H1 (cell line): ENCODE results near the gene HNRNPH3. TPM values are rescaled to one million over a fixed set of nuclear protein-coding genes. Genes with fewer than 3 reads are reported as not detected.

Experiments used
- CTCF ChIA-PET: fragments of 300-600 bp; sonication (Branson Sonifier 250); formaldehyde crosslinking; loops from one replicate; lab custom pipeline; 2021; ENCODE audit not compliant: partially characterized antibody; lab: Charles Lee
- POLR2A ChIA-PET: fragments of 300-600 bp; sonication (Branson Sonifier 250); formaldehyde crosslinking; loops from one replicate; lab custom pipeline; 2021; ENCODE audit warnings: inconsistent platforms; ENCODE audit not compliant: partially characterized antibody; lab: Charles Lee
- DNase-seq, 2 experiments: peaks; one replicate each; pipeline versions ENCODE4 v3.0.0 to v3.0.0-alpha.2; 2010 to 2022; ENCODE audit warnings: low spot score in 2 of 2, low read depth in 1 of 2, mixed read lengths in 1 of 2
- FAIRE-seq: peaks from 2 replicates; lab custom pipeline; 2011; peaks lifted over from hg19 to GRCh38; lab: Jason Lieb, UNC
- H2AFZ ChIP-seq: 2 replicates; pipeline ENCODE4 v1.8.1; 2012; ENCODE audit warnings: low read length, inconsistent platforms
- H2AK5ac ChIP-seq: 2 replicates; pipeline ENCODE4 v1.6.1; 2013; ENCODE audit warnings: low read depth, low read length
- H2BK120ac ChIP-seq: replicated peaks from 2 replicates; pipeline ENCODE3; 2013; ENCODE audit warnings: low read depth, low read length, inconsistent platforms
- H2BK12ac ChIP-seq: 2 replicates; pipeline ENCODE4 v1.6.1; 2013; ENCODE audit warnings: low read depth, low read length
- H2BK15ac ChIP-seq: 2 replicates; pipeline ENCODE4 v1.6.1; 2013; ENCODE audit warnings: low read length
- H2BK20ac ChIP-seq: 2 replicates; pipeline ENCODE4 v1.6.1; 2013; ENCODE audit warnings: low read length
- H2BK5ac ChIP-seq: 2 replicates; pipeline ENCODE4 v1.6.1; 2013; ENCODE audit warnings: low read depth, low read length
- H3K14ac ChIP-seq: 2 replicates; pipeline ENCODE4 v1.6.1; 2013; ENCODE audit warnings: inconsistent platforms; ENCODE audit not compliant: insufficient read length
- H3K18ac ChIP-seq: 2 replicates; pipeline ENCODE4 v1.6.1; 2013; ENCODE audit warnings: low read length; ENCODE audit errors: extremely low read depth
- H3K23ac ChIP-seq: 2 replicates; pipeline ENCODE4 v1.6.1; 2013; ENCODE audit warnings: inconsistent platforms; ENCODE audit not compliant: insufficient read length
- H3K23me2 ChIP-seq: 2 replicates; pipeline ENCODE4 v1.6.1; 2013; ENCODE audit warnings: low read depth, low read length
- H3K27ac ChIP-seq: 2 replicates; pipeline ENCODE4 v1.6.1; 2011; ENCODE audit warnings: low read depth, low read length, inconsistent platforms
- H3K27me3 ChIP-seq, 4 experiments: replicated peaks in 1 of 4; 1 replicate in 1 of 4; 2 replicates in 3 of 4; pipeline versions ENCODE4 v1.6.1 to v1.8.1; 2011 to 2013; ENCODE audit warnings: low read length in 3 of 4, mild to moderate bottlenecking in 3 of 4, inconsistent platforms in 2 of 4, mixed read lengths in 2 of 4, moderate library complexity in 1 of 4; ENCODE audit not compliant: control insufficient read depth in 3 of 4, insufficient read depth in 3 of 4; ENCODE audit errors: extremely low read depth in 1 of 4
- H3K36me3 ChIP-seq, 4 experiments: 2 replicates each; pipeline versions ENCODE4 v1.6.1 to v1.8.1; 2011 to 2013; ENCODE audit warnings: mild to moderate bottlenecking in 4 of 4, low read length in 3 of 4, moderate library complexity in 2 of 4, control low read depth in 1 of 4, inconsistent platforms in 1 of 4; ENCODE audit not compliant: insufficient read depth in 4 of 4, control insufficient read depth in 2 of 4
- H3K4ac ChIP-seq: replicated peaks from 2 replicates; pipeline ENCODE3; 2013; ENCODE audit warnings: low read length, low read depth, mixed read lengths, inconsistent platforms; ENCODE audit not compliant: insufficient read length
- H3K4me1 ChIP-seq, 4 experiments: replicated peaks in 1 of 4; 1 replicate in 1 of 4; 2 replicates in 3 of 4; pipeline versions ENCODE4 v1.6.1 to v1.8.1; 2011 to 2013; ENCODE audit warnings: low read length in 3 of 4, inconsistent platforms in 2 of 4, mixed read lengths in 1 of 4; ENCODE audit not compliant: insufficient read depth in 4 of 4, control insufficient read depth in 3 of 4
- H3K4me2 ChIP-seq, 2 experiments: 2 replicates each; pipeline versions ENCODE4 v1.6.1 to v1.8.1; 2011 to 2013; ENCODE audit warnings: low read depth in 2 of 2, low read length in 2 of 2, control low read depth in 1 of 2, inconsistent platforms in 1 of 2, mild to moderate bottlenecking in 1 of 2; ENCODE audit not compliant: insufficient read depth in 1 of 2
- H3K4me3 ChIP-seq, 4 experiments: fragments of 200-600, 300-600 bp in 1 of 4; sonication (generic), shearing (Covaris generic), sonication (Bioruptor Twin) in 1 of 4; 2 replicates each; pipeline versions ENCODE4 v1.5.1 to v1.8.1; 2011 to 2016; ENCODE audit warnings: low read length in 4 of 4, low read depth in 3 of 4, control low read depth in 2 of 4, inconsistent platforms in 2 of 4, mild to moderate bottlenecking in 2 of 4, mixed read lengths in 1 of 4, moderate library complexity in 1 of 4; ENCODE audit not compliant: insufficient read depth in 2 of 4; ENCODE audit errors: extremely low read depth in 1 of 4
- H3K56ac ChIP-seq: replicated peaks from 2 replicates; pipeline ENCODE3; 2013; ENCODE audit warnings: low read depth, mild to moderate bottlenecking, mixed read lengths, low read length, inconsistent platforms; ENCODE audit not compliant: insufficient read length
- H3K79me1 ChIP-seq: 2 replicates; pipeline ENCODE4 v1.6.1; 2013; ENCODE audit warnings: low read depth, low read length, control low read depth
- H3K79me2 ChIP-seq, 2 experiments: 2 replicates each; pipeline versions ENCODE4 v1.6.1 to v1.8.1; 2012 to 2013; ENCODE audit warnings: low read length in 2 of 2, mild to moderate bottlenecking in 2 of 2, inconsistent platforms in 1 of 2; ENCODE audit not compliant: insufficient read depth in 2 of 2, control insufficient read depth in 1 of 2
- H3K9ac ChIP-seq, 4 experiments: replicated peaks in 1 of 4; 1 replicate in 1 of 4; 2 replicates in 3 of 4; pipeline versions ENCODE4 v1.6.1 to v1.8.1; 2011 to 2013; ENCODE audit warnings: low read depth in 3 of 4, low read length in 3 of 4, control low read depth in 2 of 4, mild to moderate bottlenecking in 2 of 4, moderate library complexity in 2 of 4, inconsistent platforms in 1 of 4; ENCODE audit errors: extremely low read depth in 1 of 4
- H3K9me3 ChIP-seq, 2 experiments: 2 replicates each; pipeline versions ENCODE4 v1.6.1 to v1.8.1; 2012 to 2013; ENCODE audit warnings: mild to moderate bottlenecking in 2 of 2, moderate library complexity in 2 of 2, control low read depth in 1 of 2, inconsistent platforms in 1 of 2, low read depth in 1 of 2, low read length in 1 of 2, mixed read lengths in 1 of 2; ENCODE audit not compliant: insufficient read depth in 2 of 2
- H4K20me1 ChIP-seq, 2 experiments: replicated peaks in 1 of 2; 2 replicates each; pipeline versions ENCODE3 to v1.8.1; 2011 to 2013; ENCODE audit warnings: inconsistent platforms in 2 of 2, low read length in 2 of 2, mild to moderate bottlenecking in 1 of 2; ENCODE audit not compliant: insufficient read depth in 2 of 2, control insufficient read depth in 1 of 2
- H4K5ac ChIP-seq: 2 replicates; pipeline ENCODE4 v1.6.1; 2013; ENCODE audit warnings: low read length, low read depth, mixed read lengths, inconsistent platforms; ENCODE audit not compliant: insufficient read length
- H4K8ac ChIP-seq: 2 replicates; pipeline ENCODE4 v1.8.0; 2013; ENCODE audit warnings: mild to moderate bottlenecking, moderate library complexity, low read length, inconsistent platforms; ENCODE audit not compliant: insufficient read depth; ENCODE audit errors: extremely low read depth
- H4K91ac ChIP-seq: replicated peaks from 2 replicates; pipeline ENCODE3; 2013; ENCODE audit warnings: low read length, mixed read lengths, inconsistent platforms; ENCODE audit not compliant: insufficient read length
- CBX8 ChIP-seq: fragments of 300-800, 300-1000 bp; sonication (generic); IDR thresholded peaks from 2 replicates; pipeline ENCODE4 v1.7.1; 2016; ENCODE audit warnings: low read depth, low read length, borderline replicate concordance
- CHD1 ChIP-seq: IDR thresholded peaks from 2 replicates; pipeline ENCODE4 v1.6.1; 2012; ENCODE audit warnings: low read depth, low read length, improper control_type of control experiment
- WGBS, 2 experiments: shearing (Covaris generic) in 1 of 2; methylation state at CpG; one replicate each; pipeline versions ENCODE4 v1.1.6 to v1.1.7; 2013 to 2015; ENCODE audit warnings: low lambda C conversion rate in 2 of 2, mixed read lengths in 2 of 2, inconsistent platforms in 1 of 2, low coverage in 1 of 2, missing lambda C conversion rate in 1 of 2; ENCODE audit not compliant: insufficient replicate concordance in 2 of 2, insufficient coverage in 1 of 2, insufficient read length in 1 of 2; ENCODE audit errors: extremely low coverage in 1 of 2, missing lambda C conversion rate in 1 of 2; 5-methylcytosine and 5-hydroxymethylcytosine counted together
- polyA plus RNA-seq, 7 experiments: library from polyadenylated mRNA; depleted of rRNA in 3 of 7; stranded (reverse) in 5 of 7; unstranded in 2 of 7; fragments of >200 nt in 5 of 7; fragments of 200-250 nt in 2 of 7; gene quantifications; 1 replicate in 5 of 7; 2 replicates in 1 of 7; 4 replicates in 1 of 7; pipeline versions ENCODE4 v1.2.1 to v1.2.3, GENCODE V29; 2011 to 2013; ENCODE audit warnings: missing spikeins in 2 of 7, mixed read lengths in 2 of 7
- total RNA-seq: library from RNA; stranded (reverse); fragmentation: NEBNext Ultra II Directional; extraction: Animal tissue kit (Norgen Biotek cat#: 25700); gene quantifications from 2 replicates; pipeline ENCODE4 v1.2.1, GENCODE V29; 2021

HNRNPH3 gene
- total and polyA plus RNA-seq, 2 of the 8 experiments (the other 6 are each of a cell fraction or from before 2014, with no cell fraction given), result 63.2 to 230 TPM

DNA sequence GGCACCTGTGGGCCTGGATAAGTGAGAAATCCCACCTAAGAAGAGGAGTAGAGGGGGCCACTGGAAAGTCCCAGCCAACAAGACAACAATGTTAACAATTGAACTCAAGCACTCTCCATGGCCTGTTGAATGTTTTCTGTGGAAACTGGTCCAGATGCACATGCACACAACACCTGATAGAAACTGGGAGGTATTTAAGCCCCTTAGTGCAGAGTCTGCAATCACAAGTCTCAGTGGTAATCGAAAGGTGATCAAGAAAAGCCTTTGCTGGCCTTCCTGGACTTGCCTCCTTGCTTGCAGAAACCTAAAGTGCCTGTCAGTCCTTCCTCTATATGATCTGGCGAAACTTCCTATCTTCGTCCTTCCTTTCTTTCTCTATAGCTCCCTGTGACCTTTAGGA is 30.6 kb upstream of the HNRNPH3 start:
- H3K23ac ChIP-seq, result no peak overlapping the region
- H3K56ac ChIP-seq, result no peak overlapping the region
- no peak for TF ChIP-seq CBX8
- no peak for TF ChIP-seq CHD1
- no peak overlapping the region for H2AFZ ChIP-seq
- no peak overlapping the region for H3K4ac ChIP-seq
- H3K4me2 ChIP-seq, result no peak overlapping the region
- POLR2A ChIA-PET, result interaction anchor here (1.3 to 3.9 kb wide), 3 partner anchors 29 to 77 kb away, joined by 3 to 15 read pairs (median 3); partner anchors contain the start of genes HNRNPH3 and PBLD
- no peak overlapping the region for H2BK20ac ChIP-seq
- no peak overlapping the region for H2BK120ac ChIP-seq
- no peak overlapping the region for H4K8ac ChIP-seq
- no peak overlapping the region for H3K9ac ChIP-seq
- CTCF ChIA-PET, result interaction anchor here (0.7 to 4.7 kb wide), 19 partner anchors 13 to 513 kb away, joined by 3 to 71 read pairs (median 5); partner anchors contain the start of gene ATOH7
- no peaks in the 10 kb centered on the region for H3K79me2 ChIP-seq
- no peaks in the 10 kb centered on the region for H3K23me2 ChIP-seq
- H2BK5ac ChIP-seq, result no peak overlapping the region
- no peak overlapping the region for H3K27ac ChIP-seq
- H4K91ac ChIP-seq, result no peak overlapping the region
- H3K4me1 ChIP-seq, result peaks cover 0 to 1% (median 0%) of the 10 kb centered on the region in 4 experiments; a peak in 1 of 7 replicates
- H4K5ac ChIP-seq, result no peak overlapping the region
- H3K27me3 ChIP-seq, result no peaks in the 10 kb centered on the region
- no peaks in the 10 kb centered on the region for H3K9me3 ChIP-seq
- WGBS, 2 experiments, result 87% methylated on average over 3 of the region's 3 CpGs; no CpG with 5 or more reads in 1 of the 2 experiments
- no peak overlapping the region for H2AK5ac ChIP-seq
- no peak overlapping the region for H2BK12ac ChIP-seq
- DNase-seq, result no peak
- no peaks in the 10 kb centered on the region for H3K79me1 ChIP-seq
- H3K36me3 ChIP-seq, result no peaks in the 10 kb centered on the region
- no peaks in the 10 kb centered on the region for H4K20me1 ChIP-seq
- FAIRE-seq, result no peak
- H3K4me3 ChIP-seq, result no peak overlapping the region
- H3K18ac ChIP-seq, result no peak overlapping the region
- H2BK15ac ChIP-seq, result no peak overlapping the region
- no peak overlapping the region for H3K14ac ChIP-seq
